Coronary artery (tissue), 2 donors: Measurements from ENCODE around the gene IL23A.
"Not testable (repeated sequence)": the region's sequence is repeated elsewhere in the genome, so short reads cannot be mapped to it uniquely, and the experiment has no call there.

Source experiments
- DNase-seq: peaks from one replicate; pipeline ENCODE4 v3.0.0-alpha.2; 2017; ENCODE audit warnings: low spot score
- H3K27ac ChIP-seq, 2 donors: fragments of 200-600 bp; sonication (generic); one replicate each; pipeline ENCODE4 v1.5.1; 2016 to 2019
- H3K4me3 ChIP-seq: fragments of 200-600 bp; sonication (generic); 2 replicates; pipeline ENCODE4 v1.5.1; 2016; ENCODE audit warnings: mild to moderate bottlenecking, moderate library complexity
- TF ChIP-seq, protein P1 (sequence below): fragments of 200-600 bp; sonication (generic); IDR thresholded peaks from one replicate; pipeline ENCODE4 v1.5.1; 2019; ENCODE audit warnings: antibody characterized with exemption

Gene IL23A

DNA sequence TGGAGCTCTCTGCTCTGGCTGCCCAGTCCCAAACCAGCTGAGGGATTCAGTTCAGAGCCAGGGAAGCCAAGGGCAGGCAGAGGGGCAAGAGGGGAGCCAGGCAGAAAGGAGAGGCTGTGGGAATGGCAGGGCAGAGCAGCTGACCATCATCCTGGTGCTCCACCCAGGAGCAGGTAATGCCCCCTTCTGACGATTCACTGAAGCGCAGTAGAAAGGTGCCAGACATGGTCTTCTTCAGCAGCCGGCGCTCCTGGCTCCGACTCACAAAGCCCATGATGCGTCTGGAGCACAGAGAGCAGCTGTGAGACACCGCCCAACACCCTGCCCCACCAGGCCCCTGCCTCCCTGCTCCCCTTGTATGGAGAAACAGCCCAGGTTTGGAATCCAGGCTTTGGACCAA is 8.0 kb downstream of the IL23A start:
- Histone ChIP-seq H3K4me3 (no peak overlapping the region), H3K27ac (no peak overlapping the region)
- no peak for DNase-seq
- TF ChIP-seq, protein P1, sequence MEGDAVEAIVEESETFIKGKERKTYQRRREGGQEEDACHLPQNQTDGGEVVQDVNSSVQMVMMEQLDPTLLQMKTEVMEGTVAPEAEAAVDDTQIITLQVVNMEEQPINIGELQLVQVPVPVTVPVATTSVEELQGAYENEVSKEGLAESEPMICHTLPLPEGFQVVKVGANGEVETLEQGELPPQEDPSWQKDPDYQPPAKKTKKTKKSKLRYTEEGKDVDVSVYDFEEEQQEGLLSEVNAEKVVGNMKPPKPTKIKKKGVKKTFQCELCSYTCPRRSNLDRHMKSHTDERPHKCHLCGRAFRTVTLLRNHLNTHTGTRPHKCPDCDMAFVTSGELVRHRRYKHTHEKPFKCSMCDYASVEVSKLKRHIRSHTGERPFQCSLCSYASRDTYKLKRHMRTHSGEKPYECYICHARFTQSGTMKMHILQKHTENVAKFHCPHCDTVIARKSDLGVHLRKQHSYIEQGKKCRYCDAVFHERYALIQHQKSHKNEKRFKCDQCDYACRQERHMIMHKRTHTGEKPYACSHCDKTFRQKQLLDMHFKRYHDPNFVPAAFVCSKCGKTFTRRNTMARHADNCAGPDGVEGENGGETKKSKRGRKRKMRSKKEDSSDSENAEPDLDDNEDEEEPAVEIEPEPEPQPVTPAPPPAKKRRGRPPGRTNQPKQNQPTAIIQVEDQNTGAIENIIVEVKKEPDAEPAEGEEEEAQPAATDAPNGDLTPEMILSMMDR = no peak

DNA sequence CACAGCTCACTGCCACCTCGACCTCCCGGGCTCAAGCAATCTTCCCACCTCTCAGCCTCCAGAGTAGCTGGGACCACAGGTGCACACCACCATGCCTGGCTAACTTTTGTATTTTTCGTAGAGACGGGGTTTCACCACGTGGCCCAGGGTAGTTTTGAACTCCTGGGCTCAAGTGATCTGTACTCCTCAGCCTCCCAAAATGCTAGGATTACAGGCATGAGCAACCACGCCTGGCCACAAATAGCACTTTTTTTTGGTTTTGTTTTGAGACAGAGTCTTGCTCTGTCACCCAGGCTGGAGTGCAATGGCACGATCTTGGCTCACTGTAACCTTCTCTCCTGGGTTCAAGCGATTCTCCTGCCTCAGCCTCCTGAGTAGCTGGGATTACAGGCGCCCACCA is 8.6 kb downstream of the IL23A start:
- H3K4me3 ChIP-seq, DNase-seq, H3K27ac ChIP-seq: not testable (repeated sequence)

DNA sequence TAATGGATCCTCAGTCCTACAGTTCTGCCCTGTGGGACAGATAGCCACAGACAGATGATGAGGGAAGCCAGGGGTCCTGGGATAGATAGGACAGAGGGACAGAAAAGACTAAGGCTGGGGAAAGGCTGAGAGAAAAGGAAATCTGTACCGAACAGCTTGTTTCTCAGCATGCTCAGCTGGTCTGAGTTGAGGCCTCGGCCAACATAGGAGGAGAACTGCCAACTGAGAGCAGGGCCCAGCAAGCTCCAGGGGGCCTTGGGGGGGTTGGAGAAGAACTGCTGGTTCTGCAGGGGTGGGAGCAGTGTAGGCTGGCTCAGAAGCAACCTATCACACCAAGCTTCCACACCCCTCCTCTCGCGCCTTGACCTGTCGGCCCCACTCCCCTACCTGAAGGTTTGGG is 10.1 kb downstream of the IL23A start:
- H3K27ac ChIP-seq = no peak overlapping the region
- DNase-seq = no peak
- no peak overlapping the region for H3K4me3 ChIP-seq
- TF ChIP-seq, protein P1 = no peak

DNA sequence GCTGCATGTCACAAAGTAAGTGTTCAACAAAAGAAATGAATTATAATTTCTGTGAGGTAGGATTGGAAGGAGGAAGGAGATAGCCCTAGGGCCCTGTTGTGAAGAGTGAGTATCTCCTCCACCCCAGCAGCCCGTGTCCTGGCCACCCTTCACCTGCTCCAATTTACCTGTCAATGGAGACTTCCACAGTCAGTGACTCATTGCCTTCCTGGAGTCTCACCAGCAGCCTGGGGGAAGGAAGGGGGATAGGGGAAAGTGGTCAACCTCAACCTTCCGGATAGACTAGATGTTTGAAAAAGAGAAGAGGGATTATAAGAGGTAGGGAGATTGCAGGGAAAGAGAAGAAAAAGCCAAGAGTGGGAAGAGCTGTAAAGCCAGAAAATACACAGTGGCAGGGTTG is 12.0 kb downstream of the IL23A start:
- Histone ChIP-seq H3K4me3 (no peak overlapping the region), H3K27ac (no peak overlapping the region)
- DNase-seq = no peak
- TF ChIP-seq, protein P1 = no peak

DNA sequence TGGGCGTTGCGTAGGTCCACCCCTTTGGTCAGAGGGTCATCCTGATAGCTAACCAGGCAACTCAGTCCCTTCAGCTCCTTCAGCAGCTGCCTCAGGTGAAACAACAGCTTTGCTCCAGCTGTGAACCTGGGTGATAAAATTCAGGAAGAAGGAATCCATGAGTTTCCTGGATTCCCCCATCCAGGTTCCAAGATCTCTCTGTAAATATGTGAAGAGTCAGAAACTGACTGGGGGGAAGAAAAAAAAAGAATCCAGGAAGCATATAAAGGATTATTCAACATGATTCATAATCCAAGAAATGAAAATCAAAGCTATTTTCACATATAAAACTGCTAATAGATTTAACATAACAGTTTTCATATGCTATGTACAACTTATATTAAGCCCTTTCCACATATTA is 12.6 kb downstream of the IL23A start:
- Histone ChIP-seq H3K4me3 (no peak overlapping the region), H3K27ac (no peak overlapping the region)
- TF ChIP-seq, protein P1 = no peak
- DNase-seq = no peak

DNA sequence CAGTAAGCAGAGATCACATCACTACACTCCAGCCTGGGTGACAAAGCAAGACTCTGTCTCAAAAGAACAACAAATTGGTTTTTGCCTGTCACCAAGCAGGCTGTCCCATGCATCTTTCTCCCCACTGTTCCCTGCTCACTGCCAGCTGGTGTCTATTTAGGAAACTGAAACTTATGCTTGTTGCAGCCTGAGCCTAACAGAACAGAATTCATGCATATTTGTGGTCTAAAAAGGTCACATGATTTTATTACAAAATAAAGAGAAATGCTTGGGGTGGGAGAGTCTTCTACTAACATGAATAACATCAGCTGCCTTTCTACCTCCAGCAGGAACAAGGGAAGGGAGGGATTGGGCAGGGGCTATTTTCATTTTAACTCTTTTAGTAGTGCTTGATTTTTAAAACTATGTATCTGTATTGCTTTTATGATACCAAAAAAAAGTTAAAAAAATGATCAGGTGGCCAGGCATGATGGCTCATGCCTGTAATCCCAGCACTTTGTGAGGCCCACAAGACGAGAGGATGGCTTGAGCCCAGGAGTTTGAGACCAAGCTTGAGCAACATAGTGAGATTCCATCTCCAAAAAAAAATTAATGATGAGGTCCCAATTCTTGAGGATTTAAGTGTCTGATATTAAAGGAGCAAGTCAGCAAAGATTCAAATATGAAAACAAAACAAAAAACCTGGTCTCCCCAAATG is 20.3 kb downstream of the IL23A start:
- H3K27ac ChIP-seq = peak overlapping the region; percentile 94 to 95
- TF ChIP-seq, protein P1 = no peak
- DNase-seq = no peak
- H3K4me3 ChIP-seq = peak overlapping the region; percentile 78

DNA sequence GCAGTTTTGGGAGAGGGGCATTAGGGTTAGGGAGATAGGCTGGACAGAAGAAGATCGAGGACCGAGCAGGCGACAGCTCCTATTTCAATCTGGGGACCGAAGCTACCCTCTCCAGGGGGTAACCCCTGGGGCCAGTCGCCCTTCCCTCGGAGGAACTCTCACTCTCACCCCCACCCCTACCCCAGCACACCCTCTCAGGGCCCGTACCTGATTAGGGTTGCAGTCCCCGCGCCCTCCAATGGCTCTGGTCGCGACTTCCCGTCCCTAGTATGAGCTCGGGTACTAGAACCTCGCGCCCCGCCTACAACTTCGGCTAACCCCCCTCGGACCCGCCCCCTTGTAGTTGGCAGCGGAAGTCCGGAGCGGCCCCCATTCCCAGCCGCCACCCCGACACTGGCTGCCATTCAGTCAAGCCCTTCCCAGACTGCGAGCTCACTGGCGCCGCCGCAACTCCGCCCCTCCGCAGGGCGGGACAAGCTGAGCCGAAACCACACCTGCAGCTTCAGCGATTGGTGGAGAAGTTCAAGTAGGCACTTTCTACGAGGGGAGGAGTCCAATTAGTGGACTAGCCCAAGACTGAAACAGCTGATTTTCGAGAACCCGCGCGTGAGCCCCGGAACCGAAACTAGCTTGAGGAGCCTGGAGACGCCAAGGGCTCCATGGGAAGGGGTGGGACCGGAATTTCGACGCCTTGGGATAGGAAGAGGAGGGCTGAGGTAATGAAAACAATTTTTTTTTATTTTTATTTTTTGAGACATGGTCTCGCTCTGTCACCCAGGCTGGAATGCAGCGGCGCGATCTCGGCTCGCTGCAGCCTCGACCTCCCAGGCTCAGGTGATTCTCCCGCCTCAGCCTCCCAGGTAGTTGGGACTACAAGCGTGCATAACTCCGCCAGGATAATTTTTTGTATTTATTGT is 21.4 kb downstream of the IL23A start, which contains the start of gene STAT2:
Gene STAT2 (minus strand): TSS at position 257 of the 917 bp plus-strand sequence. CDS start 3,536 bp downstream, outside the sequence.
- H3K27ac ChIP-seq = peak within 1 kb of the TSS; percentile 94 to 96
- TF ChIP-seq, protein P1 = no peak
- DNase-seq = peak; percentile 100
- peak within 1 kb of the TSS; percentile 78 for H3K4me3 ChIP-seq
